PC-9 (cell line): ENCODE data around the gene GLT8D2.

ENCODE experiments used
- CTCF ChIP-seq: fragments of 200-600 bp; sonication (generic); conservative IDR thresholded peaks from 2 replicates; pipeline ENCODE4 v1.6.1; 2017; ENCODE audit warnings: mixed run types, antibody characterized with exemption, mild to moderate bottlenecking, moderate library complexity
- EZH2 ChIP-seq: fragments of 200-600 bp; sonication (generic); IDR thresholded peaks from 2 replicates; pipeline ENCODE4 v1.8.0; 2017; ENCODE audit warnings: antibody characterized with exemption, low read depth

- no peak for TF ChIP-seq CTCF
- TF ChIP-seq EZH2, result no peak
Observed at GRCh38 chr12:104059963-104060362, 10.0 kb upstream of the GLT8D2 start.
